Gastrocnemius medialis (tissue), 4 donors: Measurements from ENCODE around the gene LNPEP. TPM values are rescaled to one million over a fixed set of nuclear protein-coding genes. Genes with fewer than 3 reads are reported as not detected.

Experiments used
- ATAC-seq, 2 donors: fragments of 150-250 bp; one replicate each; pipeline ENCODE4 v1.9.1; 2016
- DNase-seq, 2 donors: peaks; one replicate each; pipeline ENCODE4 v3.0.0-alpha.2; 2019
- H3K27ac ChIP-seq, 4 donors: fragments of 200-600 bp; sonication (generic); 1 replicate in 1 of 4; 2 replicates in 3 of 4; pipeline ENCODE4 v1.5.1; 2016 to 2018; ENCODE audit warnings: mild to moderate bottlenecking in 2 of 4, moderate library complexity in 1 of 4
- H3K27me3 ChIP-seq, 3 donors: fragments of 200-600 bp; sonication (generic) in 2 of 3; 1 replicate in 1 of 3; 2 replicates in 2 of 3; pipeline versions ENCODE4 v1.5.1 to v1.6.0; 2016 to 2019; ENCODE audit warnings: mild to moderate bottlenecking in 1 of 3, moderate library complexity in 1 of 3
- H3K36me3 ChIP-seq, 2 donors: fragments of 200-600 bp; sonication (generic) in 1 of 2; one replicate each; pipeline ENCODE4 v1.5.1; 2017 to 2018
- H3K4me1 ChIP-seq, 2 donors: fragments of 200-600 bp; sonication (generic) in 1 of 2; one replicate each; pipeline ENCODE4 v1.5.1; 2016 to 2017; ENCODE audit warnings: mild to moderate bottlenecking in 2 of 2
- H3K4me3 ChIP-seq, 4 donors: fragments of 200-600 bp; sonication (generic) in 3 of 4; 1 replicate in 1 of 4; 2 replicates in 3 of 4; pipeline ENCODE4 v1.5.1; 2016 to 2019; ENCODE audit warnings: mild to moderate bottlenecking in 2 of 4
- H3K9me3 ChIP-seq, 3 donors: fragments of 200-600 bp; sonication (generic) in 2 of 3; 1 replicate in 1 of 3; 2 replicates in 2 of 3; pipeline ENCODE4 v1.5.1; 2016 to 2019
- POLR2A ChIP-seq, 2 donors: fragments of 450-650 bp; IDR thresholded peaks; one replicate each; pipeline ENCODE4 v1.6.1; 2017; ENCODE audit warnings: antibody characterized with exemption in 2 of 2, mild to moderate bottlenecking in 2 of 2, moderate library complexity in 2 of 2
- in situ Hi-C, 4 donors: fragments of 200-750 bp; cut with MboI; loops; one replicate each; pipeline versions ENCODE4 v1.15.0 to v1.8.0; 2017; ENCODE audit warnings: low sequenced_read_pairs in 4 of 4
- intact Hi-C: fragments of 100-400 bp; cut with DNase I; formaldehyde crosslinking; loops from one replicate; pipeline ENCODE4 v1.15.1; 2023; ENCODE audit warnings: low total_unique reads
- total RNA-seq, 4 donors: library from RNA; depleted of rRNA; stranded (reverse); fragments of >200 nt; gene quantifications; one replicate each; pipeline versions ENCODE4 v1.1.0 to v1.2.3, GENCODE V29; 2016
- TF ChIP-seq, protein P1 (sequence below), 5 experiments: fragments of 450-650 bp in 3 of 5; fragments of 200-600 bp in 2 of 5; sonication (generic) in 2 of 5; IDR thresholded peaks in 4 of 5; conservative IDR thresholded peaks in 1 of 5; 1 replicate in 4 of 5; 2 replicates in 1 of 5; pipeline ENCODE4 v1.5.1; 2016 to 2019; ENCODE audit warnings: antibody characterized with exemption in 5 of 5, mild to moderate bottlenecking in 3 of 5, moderate library complexity in 3 of 5

LNPEP gene
- total RNA-seq, 4 donors from 2014 or later, result 31.9 to 48.7 (median 33.1) TPM

DNA sequence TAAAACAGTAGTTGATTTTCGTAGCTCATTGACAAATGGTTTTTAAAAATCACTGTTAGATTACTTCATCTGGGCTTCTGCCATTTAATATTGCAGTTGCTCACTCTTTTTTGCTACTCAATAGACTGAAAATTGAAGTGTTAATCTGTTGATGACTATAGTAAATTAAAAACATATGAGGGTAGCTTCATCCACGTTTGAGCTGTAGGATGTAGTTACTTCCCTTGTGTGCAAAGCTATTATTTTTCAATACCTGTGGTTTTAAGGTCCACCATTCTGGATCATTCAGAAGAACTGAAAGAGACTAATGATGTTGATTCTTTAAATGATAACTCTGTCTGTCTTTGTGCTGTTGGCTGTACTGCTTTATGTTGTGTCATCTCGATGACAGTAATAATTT lies 74.7 kb downstream of the LNPEP start:
- Histone ChIP-seq H3K4me3 (no peak overlapping the region), H3K36me3 (peaks cover 3 to 43% of the 10 kb centered on the region in 2 donors), H3K9me3 (no peaks in the 10 kb centered on the region), H3K4me1 (no peaks in the 10 kb centered on the region), H3K27ac (no peak overlapping the region), H3K27me3 (no peaks in the 10 kb centered on the region)
- DNase-seq (no peak), ATAC-seq (no peak)
- TF ChIP-seq, protein P1, sequence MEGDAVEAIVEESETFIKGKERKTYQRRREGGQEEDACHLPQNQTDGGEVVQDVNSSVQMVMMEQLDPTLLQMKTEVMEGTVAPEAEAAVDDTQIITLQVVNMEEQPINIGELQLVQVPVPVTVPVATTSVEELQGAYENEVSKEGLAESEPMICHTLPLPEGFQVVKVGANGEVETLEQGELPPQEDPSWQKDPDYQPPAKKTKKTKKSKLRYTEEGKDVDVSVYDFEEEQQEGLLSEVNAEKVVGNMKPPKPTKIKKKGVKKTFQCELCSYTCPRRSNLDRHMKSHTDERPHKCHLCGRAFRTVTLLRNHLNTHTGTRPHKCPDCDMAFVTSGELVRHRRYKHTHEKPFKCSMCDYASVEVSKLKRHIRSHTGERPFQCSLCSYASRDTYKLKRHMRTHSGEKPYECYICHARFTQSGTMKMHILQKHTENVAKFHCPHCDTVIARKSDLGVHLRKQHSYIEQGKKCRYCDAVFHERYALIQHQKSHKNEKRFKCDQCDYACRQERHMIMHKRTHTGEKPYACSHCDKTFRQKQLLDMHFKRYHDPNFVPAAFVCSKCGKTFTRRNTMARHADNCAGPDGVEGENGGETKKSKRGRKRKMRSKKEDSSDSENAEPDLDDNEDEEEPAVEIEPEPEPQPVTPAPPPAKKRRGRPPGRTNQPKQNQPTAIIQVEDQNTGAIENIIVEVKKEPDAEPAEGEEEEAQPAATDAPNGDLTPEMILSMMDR (IDR thresholded peaks at IDR 0.05 in 4 of 5, conservative IDR thresholded peaks at IDR 0.05 in 1 of 5), result no peak
- in situ Hi-C loops, result no loop called here
- intact Hi-C loops, result no loop called here

DNA sequence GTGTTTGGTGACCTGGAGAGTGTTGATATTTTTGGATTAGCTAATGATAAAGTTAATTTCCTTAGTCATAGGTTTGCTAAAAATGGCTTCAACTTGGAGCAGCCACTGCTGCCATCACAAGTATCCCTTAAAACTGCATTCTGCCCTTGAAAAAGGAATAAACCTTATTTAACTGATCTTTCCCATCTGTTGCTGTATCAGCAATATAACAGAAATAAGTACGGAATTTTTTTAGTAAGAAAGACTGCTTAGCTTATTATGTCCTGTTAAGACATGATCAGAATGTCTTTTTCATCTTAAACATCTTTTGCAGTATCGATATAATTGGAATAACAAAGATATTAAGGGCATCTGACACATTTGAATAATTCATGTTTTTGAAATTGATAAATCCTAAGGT lies 75.7 kb downstream of the LNPEP start:
- intact Hi-C loops, result no loop called here
- Histone ChIP-seq H3K4me1 (no peaks in the 10 kb centered on the region), H3K4me3 (no peak overlapping the region), H3K27me3 (no peaks in the 10 kb centered on the region), H3K9me3 (no peaks in the 10 kb centered on the region), H3K36me3 (peaks cover 3 to 44% of the 10 kb centered on the region in 2 donors), H3K27ac (no peak overlapping the region)
- in situ Hi-C loops, result no loop called here
- DNase-seq (no peak), ATAC-seq (no peak)
- TF ChIP-seq POLR2A (IDR thresholded peaks at IDR 0.05), result no peak
- TF ChIP-seq, protein P1 (IDR thresholded peaks at IDR 0.05 in 4 of 5, conservative IDR thresholded peaks at IDR 0.05 in 1 of 5), result no peak

DNA sequence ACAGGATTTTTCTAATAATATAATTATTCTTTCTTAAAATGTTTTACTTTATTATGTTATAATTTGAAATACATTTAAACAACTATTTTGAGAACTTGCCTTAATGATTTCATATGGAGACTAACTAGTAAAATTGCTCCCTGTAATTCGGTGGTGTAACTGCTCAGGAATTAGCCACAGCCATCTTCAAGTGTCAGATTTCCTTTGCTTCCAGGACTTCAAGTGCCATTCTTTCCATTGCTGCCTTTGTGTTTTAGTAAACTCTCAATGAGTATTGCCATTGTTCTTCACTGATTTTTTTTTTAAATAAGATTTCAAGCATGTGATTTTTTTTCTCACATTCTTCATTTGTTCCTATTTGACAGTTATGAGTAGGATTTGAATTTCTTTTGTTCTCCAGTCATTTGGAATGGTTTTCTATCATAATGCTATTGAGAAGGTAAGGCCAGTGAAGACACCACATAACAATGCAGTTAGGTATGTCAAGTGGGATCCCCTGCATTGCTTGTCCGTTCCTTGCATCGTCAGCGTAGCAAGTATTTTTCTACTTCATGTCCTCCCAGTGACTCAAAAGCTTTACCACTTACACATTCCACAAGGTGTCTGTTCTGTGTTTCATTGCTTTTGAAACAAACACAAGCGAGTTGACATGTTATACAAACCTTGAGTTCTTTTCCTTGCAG lies 83.7 kb downstream of the LNPEP start:
- no peak overlapping the region for H3K4me3 ChIP-seq
- intact Hi-C loops (no loop called here), in situ Hi-C loops (no loop called here)
- H3K36me3 ChIP-seq, result peaks cover 0 to 48% of the 10 kb centered on the region in 2 donors
- no peak for ATAC-seq
- H3K27ac ChIP-seq, result no peak overlapping the region
- no peak for DNase-seq
- H3K9me3 ChIP-seq, result no peaks in the 10 kb centered on the region
- peaks cover 3 to 10% of the 10 kb centered on the region in 2 donors for H3K4me1 ChIP-seq
- no peak for TF ChIP-seq POLR2A (IDR thresholded peaks at IDR 0.05)
- TF ChIP-seq, protein P1 (IDR thresholded peaks at IDR 0.05 in 4 of 5, conservative IDR thresholded peaks at IDR 0.05 in 1 of 5), result no peak
- no peaks in the 10 kb centered on the region for H3K27me3 ChIP-seq

DNA sequence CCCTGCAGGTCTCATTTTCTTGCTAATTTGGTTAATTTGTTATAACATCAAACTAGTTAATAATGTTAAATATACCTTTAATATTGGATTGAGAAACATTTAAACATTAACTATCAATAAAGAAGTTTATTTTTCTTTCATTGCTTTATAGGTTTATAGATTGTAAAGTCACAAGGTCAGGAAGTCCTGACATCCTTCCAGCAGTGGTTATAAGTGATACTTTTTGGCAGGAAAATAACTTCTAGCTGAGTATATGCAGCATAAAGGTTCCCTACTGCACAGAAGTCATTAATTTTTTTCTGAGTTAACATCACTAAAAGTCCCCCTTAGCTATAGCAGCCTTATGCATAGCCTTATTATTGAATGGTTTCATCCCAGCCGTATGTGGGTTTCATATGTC lies 85.5 kb downstream of the LNPEP start:
- H3K27ac ChIP-seq, result no peak overlapping the region
- no peak overlapping the region for H3K4me3 ChIP-seq
- no peaks in the 10 kb centered on the region for H3K9me3 ChIP-seq
- H3K27me3 ChIP-seq, result no peaks in the 10 kb centered on the region
- in situ Hi-C loops (no loop called here), intact Hi-C loops (no loop called here)
- H3K4me1 ChIP-seq, result peaks cover 3 to 10% of the 10 kb centered on the region in 2 donors
- ATAC-seq, result no peak
- TF ChIP-seq, protein P1 (IDR thresholded peaks at IDR 0.05 in 4 of 5, conservative IDR thresholded peaks at IDR 0.05 in 1 of 5), result no peak
- no peak for TF ChIP-seq POLR2A (IDR thresholded peaks at IDR 0.05)
- H3K36me3 ChIP-seq, result peaks cover 0 to 50% of the 10 kb centered on the region in 2 donors
- DNase-seq, result no peak

DNA sequence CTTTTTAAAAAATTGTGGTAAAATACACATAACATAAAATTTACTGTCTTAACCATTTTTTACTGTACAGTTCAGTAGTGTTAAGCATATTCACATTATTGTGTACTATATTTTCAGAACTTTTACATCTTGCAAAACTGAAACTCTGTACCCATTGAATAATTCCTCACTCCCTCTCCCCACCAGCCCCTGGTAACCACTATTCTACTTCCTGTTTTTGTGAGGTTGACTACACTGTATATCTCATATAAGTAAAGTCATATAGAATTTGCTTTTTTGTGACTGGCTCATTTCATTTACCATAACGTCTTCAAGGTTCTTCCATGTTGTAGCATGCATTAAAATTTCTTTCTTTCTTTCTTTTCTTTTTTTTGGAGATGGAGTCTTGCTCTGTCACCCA lies 87.0 kb downstream of the LNPEP start:
- H3K9me3 ChIP-seq, result no peaks in the 10 kb centered on the region
- no peaks in the 10 kb centered on the region for H3K27me3 ChIP-seq
- in situ Hi-C loops, result no loop called here
- intact Hi-C loops, result no loop called here
- ATAC-seq (no peak), DNase-seq (no peak)
- TF ChIP-seq, protein P1 (IDR thresholded peaks at IDR 0.05 in 4 of 5, conservative IDR thresholded peaks at IDR 0.05 in 1 of 5), result no peak
- TF ChIP-seq POLR2A (IDR thresholded peaks at IDR 0.05), result no peak
- H3K36me3 ChIP-seq, result peaks cover 0 to 59% of the 10 kb centered on the region in 2 donors
- H3K4me1 ChIP-seq, result peaks cover 3 to 10% of the 10 kb centered on the region in 2 donors
- no peak overlapping the region for H3K27ac ChIP-seq
- no peak overlapping the region for H3K4me3 ChIP-seq
